H9 (cell line): ENCODE measurements around the gene LPCAT3. TPM values are rescaled to one million over a fixed set of nuclear protein-coding genes. Genes with fewer than 3 reads are reported as not detected.

Source experiments
- DNase-seq: peaks from one replicate; pipeline ENCODE4 v3.0.0-alpha.2; 2017
- H2AFZ ChIP-seq: one replicate; pipeline ENCODE4 v1.6.1; 2013; ENCODE audit warnings: mild to moderate bottlenecking, low read length, control low read depth, moderate library complexity
- H2AK5ac ChIP-seq: 2 replicates; pipeline ENCODE4 v1.6.1; 2013; ENCODE audit warnings: low read length, control low read depth, mixed read lengths; ENCODE audit not compliant: insufficient read length
- H2BK120ac ChIP-seq: one replicate; pipeline ENCODE4 v1.6.1; 2013; ENCODE audit warnings: low read depth, mild to moderate bottlenecking, low read length, control low read depth, inconsistent platforms; ENCODE audit not compliant: poor library complexity, severe bottlenecking
- H2BK12ac ChIP-seq: 2 replicates; pipeline ENCODE4 v1.6.1; 2013; ENCODE audit warnings: low read length, control low read depth, mixed read lengths, low read depth; ENCODE audit not compliant: insufficient read length
- H2BK15ac ChIP-seq: 2 replicates; pipeline ENCODE4 v1.6.1; 2013; ENCODE audit warnings: low read depth, low read length, control low read depth
- H2BK20ac ChIP-seq: one replicate; pipeline ENCODE4 v1.6.1; 2013; ENCODE audit warnings: low read depth, mild to moderate bottlenecking, low read length, control low read depth, inconsistent platforms; ENCODE audit not compliant: poor library complexity, severe bottlenecking
- H2BK5ac ChIP-seq: 2 replicates; pipeline ENCODE4 v1.6.1; 2013; ENCODE audit warnings: low read length, control low read depth, mixed read lengths; ENCODE audit not compliant: insufficient read length
- H3K14ac ChIP-seq: 2 replicates; pipeline ENCODE4 v1.6.1; 2013; ENCODE audit warnings: low read length, control low read depth; ENCODE audit not compliant: insufficient read depth
- H3K18ac ChIP-seq: 2 replicates; pipeline ENCODE4 v1.6.1; 2013; ENCODE audit warnings: low read depth, mild to moderate bottlenecking, mixed read lengths, low read length, control low read depth; ENCODE audit not compliant: insufficient read length
- H3K23ac ChIP-seq: 2 replicates; pipeline ENCODE4 v1.6.1; 2013; ENCODE audit warnings: low read length, control low read depth, mixed read lengths, low read depth; ENCODE audit not compliant: insufficient read length
- H3K23me2 ChIP-seq: 2 replicates; pipeline ENCODE4 v1.6.1; 2013; ENCODE audit warnings: low read depth, mild to moderate bottlenecking, mixed read lengths, low read length, control low read depth; ENCODE audit not compliant: insufficient read length, poor library complexity, severe bottlenecking
- H3K27ac ChIP-seq: 2 replicates; pipeline ENCODE4 v1.5.1; 2013; ENCODE audit warnings: low read length, control low read depth, mixed read lengths, low read depth; ENCODE audit not compliant: insufficient read length
- H3K27me3 ChIP-seq: 2 replicates; pipeline ENCODE4 v1.6.1; 2013; ENCODE audit warnings: low read length, control low read depth, inconsistent platforms; ENCODE audit not compliant: insufficient read depth
- H3K4ac ChIP-seq: 2 replicates; pipeline ENCODE4 v1.6.1; 2013; ENCODE audit warnings: low read depth, mild to moderate bottlenecking, control low read depth, inconsistent platforms, low read length, moderate library complexity
- H3K4me1 ChIP-seq: 2 replicates; pipeline ENCODE4 v1.6.1; 2013; ENCODE audit warnings: low read length, control low read depth, inconsistent platforms; ENCODE audit not compliant: insufficient read depth
- H3K4me2 ChIP-seq: 2 replicates; pipeline ENCODE4 v1.6.1; 2013; ENCODE audit warnings: low read length, control low read depth, mixed read lengths; ENCODE audit not compliant: insufficient read length, insufficient read depth
- H3K56ac ChIP-seq: 2 replicates; pipeline ENCODE4 v1.6.1; 2013; ENCODE audit warnings: low read depth, mild to moderate bottlenecking, mixed read lengths, low read length, control low read depth; ENCODE audit not compliant: insufficient read length
- H3K79me1 ChIP-seq: 2 replicates; pipeline ENCODE4 v1.6.1; 2013; ENCODE audit warnings: low read depth, mild to moderate bottlenecking, moderate library complexity, low read length, control low read depth, inconsistent platforms; ENCODE audit not compliant: insufficient read depth, poor library complexity, severe bottlenecking
- H3K79me2 ChIP-seq: 2 replicates; pipeline ENCODE4 v1.6.1; 2013; ENCODE audit warnings: low read length, control low read depth, inconsistent platforms; ENCODE audit not compliant: insufficient read depth
- H3K9ac ChIP-seq: 2 replicates; pipeline ENCODE4 v1.6.1; 2013; ENCODE audit warnings: low read length, control low read depth, mixed read lengths; ENCODE audit not compliant: insufficient read length; ENCODE audit errors: extremely low read depth
- H3K9me3 ChIP-seq: one replicate; pipeline ENCODE4 v1.6.1; 2013; ENCODE audit warnings: low read depth, low read length, inconsistent platforms; ENCODE audit not compliant: control insufficient read depth
- H3T11ph ChIP-seq: one replicate; pipeline ENCODE4 v1.6.1; 2013; ENCODE audit warnings: mild to moderate bottlenecking, low read length, control low read depth, inconsistent platforms
- H4K20me1 ChIP-seq: one replicate; pipeline ENCODE4 v1.6.1; 2013; ENCODE audit not compliant: control insufficient read depth, insufficient read length, insufficient read depth
- H4K5ac ChIP-seq: 2 replicates; pipeline ENCODE4 v1.6.1; 2013; ENCODE audit warnings: low read depth, mild to moderate bottlenecking, mixed read lengths, low read length, control low read depth; ENCODE audit not compliant: insufficient read length
- H4K8ac ChIP-seq: replicated peaks from 2 replicates; pipeline ENCODE4 v1.6.1; 2013; ENCODE audit warnings: low read length, control low read depth, mixed read lengths, low read depth; ENCODE audit not compliant: insufficient read length
- H4K91ac ChIP-seq: 2 replicates; pipeline ENCODE4 v1.6.1; 2013; ENCODE audit warnings: low read depth, mild to moderate bottlenecking, moderate library complexity, mixed read lengths, low read length, control low read depth; ENCODE audit not compliant: insufficient read length
- H3K27ac Mint-ChIP-seq, 3 experiments: 2 replicates in 2 of 3; 3 replicates in 1 of 3; pipeline ENCODE4 v1.8.0; 2020 to 2021; ENCODE audit warnings: mixed read lengths in 3 of 3, mild to moderate bottlenecking in 1 of 3, moderate library complexity in 1 of 3
- H3K27me3 Mint-ChIP-seq: 2 replicates; pipeline ENCODE4 v1.8.0; 2021; ENCODE audit warnings: low read depth, mild to moderate bottlenecking, moderate library complexity, mixed read lengths
- H3K36me3 Mint-ChIP-seq, 3 experiments: 2 replicates in 2 of 3; 3 replicates in 1 of 3; pipeline ENCODE4 v1.8.0; 2020 to 2021; ENCODE audit warnings: low read depth in 3 of 3, mixed read lengths in 3 of 3; ENCODE audit not compliant: insufficient read depth in 1 of 3
- H3K4me1 Mint-ChIP-seq, 2 experiments: 2 replicates each; pipeline ENCODE4 v1.8.0; 2020; ENCODE audit warnings: mixed read lengths in 2 of 2
- H3K4me3 Mint-ChIP-seq, 2 experiments: 2 replicates in 1 of 2; 3 replicates in 1 of 2; pipeline ENCODE4 v1.8.0; 2020 to 2021; ENCODE audit warnings: mild to moderate bottlenecking in 2 of 2, mixed read lengths in 2 of 2, moderate library complexity in 1 of 2
- H3K9me3 Mint-ChIP-seq, 2 experiments: 2 replicates in 1 of 2; 3 replicates in 1 of 2; pipeline ENCODE4 v1.8.0; 2020; ENCODE audit warnings: mild to moderate bottlenecking in 2 of 2, mixed read lengths in 2 of 2, moderate library complexity in 1 of 2
- WGBS: extraction: QIAGEN DNeasy Blood & Tissue Kit; methylation state at CpG from one replicate; pipeline ENCODE4 v1.1.7; 2013; ENCODE audit warnings: missing lambda C conversion rate, low lambda C conversion rate, mixed read lengths; ENCODE audit not compliant: insufficient read length; ENCODE audit errors: extremely low coverage; 5-methylcytosine and 5-hydroxymethylcytosine counted together
- total RNA-seq: library from RNA; stranded (reverse); gene quantifications from 2 replicates; pipeline ENCODE4 v1.2.1, GENCODE V29; 2021
- TF ChIP-seq, protein P1 (sequence below): fragments of 200-600 bp; sonication (generic); conservative IDR thresholded peaks from 3 replicates; pipeline ENCODE4 v1.8.0; 2021; ENCODE audit warnings: antibody characterized with exemption, mild to moderate bottlenecking

LPCAT3 gene
- total RNA-seq, 1 experiment from 2014 or later = 47.7 TPM

DNA sequence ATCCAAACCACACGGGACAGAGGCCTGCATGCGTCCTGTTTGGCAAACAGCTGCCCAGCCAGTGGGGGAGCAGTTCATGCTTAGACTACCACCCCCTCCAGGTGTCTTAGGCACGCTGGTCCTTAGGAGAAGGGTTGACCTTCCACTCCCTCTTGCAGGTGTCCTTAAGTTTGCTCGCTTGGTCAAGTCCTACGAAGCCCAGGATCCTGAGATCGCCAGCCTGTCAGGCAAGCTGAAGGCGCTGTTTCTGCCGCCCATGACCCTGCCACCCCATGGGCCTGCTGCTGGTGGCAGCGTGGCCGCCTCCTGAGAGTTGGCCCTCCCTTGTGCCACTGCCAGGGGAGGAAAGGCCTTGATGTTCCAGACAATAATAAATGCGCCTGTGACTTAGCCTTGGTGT lies 72.7 kb downstream of the LPCAT3 start:
- no CpG with 5 or more reads among the region's 11 CpGs for WGBS
- no peak overlapping the region for H2BK12ac ChIP-seq
- H2BK20ac ChIP-seq = no peak overlapping the region
- H3K18ac ChIP-seq = no peak overlapping the region
- no peak overlapping the region for H2BK120ac ChIP-seq
- no peaks in the 10 kb centered on the region for H3K9me3 ChIP-seq
- TF ChIP-seq, protein P1, sequence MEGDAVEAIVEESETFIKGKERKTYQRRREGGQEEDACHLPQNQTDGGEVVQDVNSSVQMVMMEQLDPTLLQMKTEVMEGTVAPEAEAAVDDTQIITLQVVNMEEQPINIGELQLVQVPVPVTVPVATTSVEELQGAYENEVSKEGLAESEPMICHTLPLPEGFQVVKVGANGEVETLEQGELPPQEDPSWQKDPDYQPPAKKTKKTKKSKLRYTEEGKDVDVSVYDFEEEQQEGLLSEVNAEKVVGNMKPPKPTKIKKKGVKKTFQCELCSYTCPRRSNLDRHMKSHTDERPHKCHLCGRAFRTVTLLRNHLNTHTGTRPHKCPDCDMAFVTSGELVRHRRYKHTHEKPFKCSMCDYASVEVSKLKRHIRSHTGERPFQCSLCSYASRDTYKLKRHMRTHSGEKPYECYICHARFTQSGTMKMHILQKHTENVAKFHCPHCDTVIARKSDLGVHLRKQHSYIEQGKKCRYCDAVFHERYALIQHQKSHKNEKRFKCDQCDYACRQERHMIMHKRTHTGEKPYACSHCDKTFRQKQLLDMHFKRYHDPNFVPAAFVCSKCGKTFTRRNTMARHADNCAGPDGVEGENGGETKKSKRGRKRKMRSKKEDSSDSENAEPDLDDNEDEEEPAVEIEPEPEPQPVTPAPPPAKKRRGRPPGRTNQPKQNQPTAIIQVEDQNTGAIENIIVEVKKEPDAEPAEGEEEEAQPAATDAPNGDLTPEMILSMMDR = no peak
- H4K91ac ChIP-seq = no peak overlapping the region
- no peaks in the 10 kb centered on the region for H3K79me2 ChIP-seq
- H3T11ph ChIP-seq = no peak overlapping the region
- Mint-ChIP-seq H3K4me1 (peaks cover 37 to 39% of the 10 kb centered on the region in 2 experiments), H3K27ac (peak overlapping the region; percentile 77 to 100 (median 85); a peak in 5 of 7 replicates), H3K36me3 (peaks cover 7 to 25% (median 14%) of the 10 kb centered on the region in 3 experiments), H3K27me3 (peaks cover 2% of the 10 kb centered on the region; the same call in 1 of the 2 replicates), H3K9me3 (no peaks in the 10 kb centered on the region; a peak in 1 of 5 replicates), H3K4me3 (peak overlapping the region; percentile 93 to 94)
- H2BK5ac ChIP-seq = no peak overlapping the region
- H4K8ac ChIP-seq = no peak overlapping the region
- no peak overlapping the region for H3K56ac ChIP-seq
- H3K27ac ChIP-seq = no peak overlapping the region
- 0 out of 2 replicates have a peak, but pooled peaks cover 4% of the 10 kb centered on the region for H3K4me1 ChIP-seq
- H3K23me2 ChIP-seq = peaks cover 16% of the 10 kb centered on the region
- no peaks in the 10 kb centered on the region for H3K27me3 ChIP-seq
- no peak overlapping the region for H2BK15ac ChIP-seq
- H4K5ac ChIP-seq = no peak overlapping the region
- no peak for DNase-seq
- peak overlapping the region; percentile 96 for H3K4me2 ChIP-seq
- no peak overlapping the region for H3K4ac ChIP-seq
- no peak overlapping the region for H3K14ac ChIP-seq
- peaks cover 2% of the 10 kb centered on the region for H4K20me1 ChIP-seq
- no peak overlapping the region for H2AFZ ChIP-seq
- no peaks in the 10 kb centered on the region for H3K79me1 ChIP-seq
- H3K9ac ChIP-seq = no peak overlapping the region
- no peak overlapping the region for H3K23ac ChIP-seq
- no peak overlapping the region for H2AK5ac ChIP-seq
